Sigmoid colon (tissue), 4 donors: ENCODE data around the gene KMT2B.

ENCODE experiments used
- CTCF ChIP-seq, 4 experiments: fragments of 450-650 bp in 3 of 4; fragments of 200-600 bp in 1 of 4; IDR thresholded peaks; one replicate each; pipeline ENCODE4 v1.5.1; 2016 to 2019; ENCODE audit warnings: antibody characterized with exemption in 4 of 4, mild to moderate bottlenecking in 3 of 4, moderate library complexity in 2 of 4
- EP300 ChIP-seq, 4 donors: sonication (generic); formaldehyde crosslinking; IDR thresholded peaks; one replicate each; pipeline ENCODE4 v1.6.1; 2017; ENCODE audit warnings: antibody characterized with exemption in 4 of 4
- POLR2A ChIP-seq, 2 donors: fragments of 450-650 bp; IDR thresholded peaks; one replicate each; pipeline ENCODE4 v1.6.1; 2016; ENCODE audit warnings: antibody characterized with exemption in 2 of 2, mild to moderate bottlenecking in 2 of 2, moderate library complexity in 2 of 2
- POLR2AphosphoS5 ChIP-seq, 4 donors: sonication (generic); formaldehyde crosslinking; IDR thresholded peaks; one replicate each; pipeline ENCODE4 v1.6.1; 2017; ENCODE audit warnings: antibody characterized with exemption in 4 of 4

- TF ChIP-seq CTCF (IDR thresholded peaks at IDR 0.05) (no peak), POLR2A (IDR thresholded peaks at IDR 0.05) (no peak), POLR2AphosphoS5 (IDR thresholded peaks at IDR 0.05) (no peak), EP300 (IDR thresholded peaks at IDR 0.05) (no peak)
Observed at GRCh38 chr19:35727053-35727955, 9.5 kb downstream of the KMT2B start.
